ENCODE data around the gene C20orf144.
A peak's percentile ranks its signal among the peaks of the same experiment; 100 is the strongest.

Gene C20orf144

GRCh38 chr20:33672426-33673113, 10.4 kb downstream of the C20orf144 start:
- Histone ChIP-seq H3K9me2 (replicated peaks; ENCODE audit: low read depth, low read length) (no peaks in the 10 kb centered on the region), H3K9ac (ENCODE audit: low read depth, low read length, poor library complexity, severe bottlenecking) (peak overlapping the region; percentile 91), H3K4me2 (ENCODE audit: low read depth, low read length, poor library complexity, severe bottlenecking) (peak overlapping the region; percentile 97), H3F3A (ENCODE audit: low read depth) (no peaks in the 10 kb centered on the region), H3K4me3 (ENCODE audit: low read length, poor library complexity, severe bottlenecking) (peak overlapping the region; percentile 94), H3K9me3 (ENCODE audit: insufficient read depth, low read depth, low read length) (no peaks in the 10 kb centered on the region), H4K20me1 (ENCODE audit: insufficient read depth, low read length, poor library complexity, severe bottlenecking) (peaks cover 3% of the 10 kb centered on the region), H2AFZ (ENCODE audit: low read length) (no peak overlapping the region), H3K36me3 (ENCODE audit: insufficient read depth, low read length) (peaks cover 15% of the 10 kb centered on the region; the same call in 1 of the 2 replicates), H3K27me3 (ENCODE audit: insufficient read depth, low read length, poor library complexity, severe bottlenecking) (no peaks in the 10 kb centered on the region), H3K79me2 (ENCODE audit: insufficient read depth, low read length) (peaks cover 10% of the 10 kb centered on the region), H3K4me1 (ENCODE audit: insufficient read depth, low read length, poor library complexity, severe bottlenecking) (peaks cover 20% of the 10 kb centered on the region)
- TF ChIP-seq, protein P1, sequence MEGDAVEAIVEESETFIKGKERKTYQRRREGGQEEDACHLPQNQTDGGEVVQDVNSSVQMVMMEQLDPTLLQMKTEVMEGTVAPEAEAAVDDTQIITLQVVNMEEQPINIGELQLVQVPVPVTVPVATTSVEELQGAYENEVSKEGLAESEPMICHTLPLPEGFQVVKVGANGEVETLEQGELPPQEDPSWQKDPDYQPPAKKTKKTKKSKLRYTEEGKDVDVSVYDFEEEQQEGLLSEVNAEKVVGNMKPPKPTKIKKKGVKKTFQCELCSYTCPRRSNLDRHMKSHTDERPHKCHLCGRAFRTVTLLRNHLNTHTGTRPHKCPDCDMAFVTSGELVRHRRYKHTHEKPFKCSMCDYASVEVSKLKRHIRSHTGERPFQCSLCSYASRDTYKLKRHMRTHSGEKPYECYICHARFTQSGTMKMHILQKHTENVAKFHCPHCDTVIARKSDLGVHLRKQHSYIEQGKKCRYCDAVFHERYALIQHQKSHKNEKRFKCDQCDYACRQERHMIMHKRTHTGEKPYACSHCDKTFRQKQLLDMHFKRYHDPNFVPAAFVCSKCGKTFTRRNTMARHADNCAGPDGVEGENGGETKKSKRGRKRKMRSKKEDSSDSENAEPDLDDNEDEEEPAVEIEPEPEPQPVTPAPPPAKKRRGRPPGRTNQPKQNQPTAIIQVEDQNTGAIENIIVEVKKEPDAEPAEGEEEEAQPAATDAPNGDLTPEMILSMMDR (conservative IDR thresholded peaks at IDR 0.05; ENCODE audit: low read length) = no peak
- no peak for TF ChIP-seq EZH2phosphoT487 (IDR thresholded peaks at IDR 0.05; ENCODE audit: borderline replicate concordance)

- H3K36me3 ChIP-seq (ENCODE audit: insufficient read depth, low read length) = peaks cover 20% of the 10 kb centered on the region; the same call in 1 of the 2 replicates
- H3K9me2 ChIP-seq (replicated peaks; ENCODE audit: low read depth, low read length) = no peaks in the 10 kb centered on the region
- no peak overlapping the region for H2AFZ ChIP-seq (ENCODE audit: low read length)
- H4K20me1 ChIP-seq (ENCODE audit: insufficient read depth, low read length, poor library complexity, severe bottlenecking) = peaks cover 3% of the 10 kb centered on the region
- H3K9ac ChIP-seq (ENCODE audit: low read depth, low read length, poor library complexity, severe bottlenecking) = peak overlapping the region; percentile 91
- H3F3A ChIP-seq (ENCODE audit: low read depth) = no peaks in the 10 kb centered on the region
- TF ChIP-seq, protein P1 (conservative IDR thresholded peaks at IDR 0.05; ENCODE audit: low read length) = no peak
- no peak for TF ChIP-seq EZH2phosphoT487 (IDR thresholded peaks at IDR 0.05; ENCODE audit: borderline replicate concordance)
- H3K9me3 ChIP-seq (ENCODE audit: insufficient read depth, low read depth, low read length) = no peaks in the 10 kb centered on the region
- peaks cover 10% of the 10 kb centered on the region for H3K79me2 ChIP-seq (ENCODE audit: insufficient read depth, low read length)
- no peaks in the 10 kb centered on the region for H3K27me3 ChIP-seq (ENCODE audit: insufficient read depth, low read length, poor library complexity, severe bottlenecking)
- H3K4me2 ChIP-seq (ENCODE audit: low read depth, low read length, poor library complexity, severe bottlenecking) = peak overlapping the region; percentile 97
- peak overlapping the region; percentile 94 for H3K4me3 ChIP-seq (ENCODE audit: low read length, poor library complexity, severe bottlenecking)
- H3K4me1 ChIP-seq (ENCODE audit: insufficient read depth, low read length, poor library complexity, severe bottlenecking) = peaks cover 20% of the 10 kb centered on the region
These were observed 10.9 kb downstream of the C20orf144 start for GRCh38 chr20:33673114-33673409.

DNA sequence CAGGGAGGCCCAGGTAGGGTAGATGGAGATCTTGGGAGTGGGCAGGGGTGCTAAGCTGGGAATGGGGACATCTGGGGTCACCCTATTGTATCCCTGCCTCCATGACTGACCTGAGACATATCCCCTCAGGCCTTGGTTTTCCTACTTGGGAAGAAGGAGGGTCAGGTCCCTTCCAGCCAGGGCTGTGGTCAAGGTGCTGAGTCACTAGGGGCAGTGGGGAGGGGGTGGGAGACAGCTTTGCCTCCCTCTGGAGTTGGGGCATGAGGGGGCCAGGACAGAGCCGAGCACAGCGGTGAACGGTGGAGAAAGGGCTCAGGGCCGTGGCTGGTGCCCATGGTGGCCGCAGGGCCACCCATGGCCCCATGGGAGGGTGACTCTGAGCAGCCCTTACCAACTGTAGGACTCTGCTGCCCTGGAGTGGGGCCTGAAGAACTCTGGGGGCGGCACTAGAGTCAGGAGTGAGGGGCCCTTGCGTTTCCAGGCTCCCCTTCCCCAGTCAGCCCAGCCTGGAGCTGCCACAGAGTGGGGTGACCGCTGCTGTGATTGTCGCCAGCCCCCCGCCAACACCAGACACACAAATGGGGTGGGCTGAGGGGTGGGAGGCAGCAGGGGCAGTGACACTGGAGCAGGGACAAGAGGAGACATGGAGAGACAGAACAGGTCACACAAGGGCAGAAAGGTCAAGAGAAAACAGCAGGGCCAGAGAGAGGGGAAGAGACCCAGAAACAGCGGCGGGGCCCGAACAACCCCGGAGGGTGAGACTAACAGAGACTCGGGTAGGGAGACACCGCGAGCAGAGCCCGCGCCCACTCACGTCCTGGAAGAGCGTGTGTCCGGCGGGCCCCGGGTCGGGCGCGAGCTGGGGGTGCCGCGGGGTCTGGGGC, 11.5 kb downstream of the C20orf144 start:
- Histone ChIP-seq H3K79me2 (ENCODE audit: insufficient read depth, low read length) (peaks cover 10% of the 10 kb centered on the region), H3K9ac (ENCODE audit: low read depth, low read length, poor library complexity, severe bottlenecking) (peak overlapping the region; percentile 91), H3K4me1 (ENCODE audit: insufficient read depth, low read length, poor library complexity, severe bottlenecking) (peaks cover 20% of the 10 kb centered on the region), H3K27me3 (ENCODE audit: insufficient read depth, low read length, poor library complexity, severe bottlenecking) (no peaks in the 10 kb centered on the region), H3K4me2 (ENCODE audit: low read depth, low read length, poor library complexity, severe bottlenecking) (peak overlapping the region; percentile 97), H3K9me3 (ENCODE audit: insufficient read depth, low read depth, low read length) (no peaks in the 10 kb centered on the region), H4K20me1 (ENCODE audit: insufficient read depth, low read length, poor library complexity, severe bottlenecking) (peaks cover 3% of the 10 kb centered on the region), H3F3A (ENCODE audit: low read depth) (no peaks in the 10 kb centered on the region), H3K4me3 (ENCODE audit: low read length, poor library complexity, severe bottlenecking) (peak overlapping the region; percentile 94), H2AFZ (ENCODE audit: low read length) (peak overlapping the region; percentile 83), H3K36me3 (ENCODE audit: insufficient read depth, low read length) (peaks cover 26% of the 10 kb centered on the region; the same call in 1 of the 2 replicates), H3K9me2 (replicated peaks; ENCODE audit: low read depth, low read length) (no peaks in the 10 kb centered on the region)
- no peak for TF ChIP-seq EZH2phosphoT487 (IDR thresholded peaks at IDR 0.05; ENCODE audit: borderline replicate concordance)
- TF ChIP-seq, protein P1 (conservative IDR thresholded peaks at IDR 0.05; ENCODE audit: low read length) = no peak
